ENCODE data around the gene PKNOX1.
"Not testable (repeated sequence)": the region's sequence is repeated elsewhere in the genome, so short reads cannot be mapped to it uniquely, and the experiment has no call there.

PKNOX1 gene

DNA sequence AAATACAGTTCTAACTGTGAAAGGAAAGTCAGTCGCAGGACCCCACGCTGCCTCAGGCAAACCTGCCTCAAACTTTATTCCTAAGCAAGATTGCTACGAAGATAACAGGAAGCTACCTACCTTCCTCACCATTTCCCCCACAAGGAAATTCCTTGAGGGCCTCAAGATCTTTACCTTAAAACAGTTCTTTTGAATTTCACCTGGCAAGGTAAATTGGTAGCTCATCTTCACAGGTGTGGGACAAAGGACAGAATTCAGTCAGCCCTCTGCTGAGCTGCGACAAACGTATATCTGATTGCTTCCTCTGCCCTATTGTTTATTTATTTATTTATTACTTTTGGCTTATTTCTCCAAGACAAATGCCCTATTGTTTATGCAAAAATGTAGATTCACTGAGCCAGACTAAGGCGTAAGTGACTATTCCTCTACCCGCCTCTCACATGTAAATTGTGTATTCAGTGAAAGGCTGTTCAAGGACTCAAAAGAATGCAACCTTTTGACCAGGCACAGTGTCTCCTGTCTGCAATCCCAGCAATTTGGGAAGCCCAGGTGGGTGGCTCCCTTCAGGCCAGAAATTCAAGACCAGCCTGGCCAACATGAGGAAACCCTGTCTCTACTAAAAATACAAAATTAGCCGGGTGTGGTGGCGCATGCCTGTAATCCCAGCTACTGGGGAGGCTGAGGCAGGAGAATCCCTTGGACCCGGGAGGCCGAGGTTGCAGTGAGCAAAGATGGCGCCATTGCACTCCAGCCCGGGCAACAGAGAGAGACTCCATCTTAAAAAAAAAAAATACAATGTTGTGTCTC lies 17.3 kb upstream of the PKNOX1 start:
- no peak for DNase-seq

DNA sequence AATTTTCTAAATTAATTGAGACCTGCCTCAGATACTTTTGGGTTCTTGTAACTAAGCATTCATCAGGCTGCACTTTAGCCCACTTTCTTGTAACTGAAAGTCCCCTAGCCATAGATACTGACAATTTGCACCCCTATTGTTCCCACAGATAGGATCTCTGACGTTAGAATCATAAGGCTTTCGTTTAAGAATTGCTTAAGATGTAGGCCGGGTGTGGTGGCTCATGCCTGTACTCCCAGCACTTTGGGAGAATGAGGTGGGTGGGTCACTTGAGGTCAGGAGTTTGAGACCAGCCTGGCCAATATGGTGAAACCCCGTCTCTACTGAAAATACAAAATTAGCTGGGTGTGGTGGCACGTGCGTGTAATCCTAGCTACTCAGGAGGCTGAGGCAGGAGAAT lies 16.2 kb upstream of the PKNOX1 start:
- not testable (repeated sequence) for DNase-seq

DNA sequence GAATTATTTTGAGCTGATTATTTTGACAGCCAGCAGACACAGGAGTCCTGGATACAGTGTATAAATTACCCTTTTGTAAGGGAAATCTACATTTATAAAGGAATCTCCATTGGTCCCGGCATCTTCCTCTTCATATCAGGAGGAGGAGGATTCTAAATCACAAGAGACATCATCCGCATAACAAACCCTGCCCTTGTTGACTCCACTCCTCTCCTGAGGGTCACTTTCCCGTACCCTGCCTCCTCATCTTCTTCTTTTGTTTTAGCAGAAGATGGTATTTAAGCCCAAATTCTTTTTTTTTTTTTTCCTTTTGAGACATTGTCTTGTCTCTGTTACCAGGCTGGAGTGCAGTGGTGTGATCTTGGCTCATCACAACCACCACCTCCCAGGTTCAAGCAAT lies 14.6 kb upstream of the PKNOX1 start:
- no peak for DNase-seq

GRCh38 chr21:42962380-42963007 lies 11.9 kb upstream of the PKNOX1 start:
- no peak for DNase-seq

- no peak for DNase-seq
Measured at GRCh38 chr21:42964086-42964485, 10.3 kb upstream of the PKNOX1 start.

DNA sequence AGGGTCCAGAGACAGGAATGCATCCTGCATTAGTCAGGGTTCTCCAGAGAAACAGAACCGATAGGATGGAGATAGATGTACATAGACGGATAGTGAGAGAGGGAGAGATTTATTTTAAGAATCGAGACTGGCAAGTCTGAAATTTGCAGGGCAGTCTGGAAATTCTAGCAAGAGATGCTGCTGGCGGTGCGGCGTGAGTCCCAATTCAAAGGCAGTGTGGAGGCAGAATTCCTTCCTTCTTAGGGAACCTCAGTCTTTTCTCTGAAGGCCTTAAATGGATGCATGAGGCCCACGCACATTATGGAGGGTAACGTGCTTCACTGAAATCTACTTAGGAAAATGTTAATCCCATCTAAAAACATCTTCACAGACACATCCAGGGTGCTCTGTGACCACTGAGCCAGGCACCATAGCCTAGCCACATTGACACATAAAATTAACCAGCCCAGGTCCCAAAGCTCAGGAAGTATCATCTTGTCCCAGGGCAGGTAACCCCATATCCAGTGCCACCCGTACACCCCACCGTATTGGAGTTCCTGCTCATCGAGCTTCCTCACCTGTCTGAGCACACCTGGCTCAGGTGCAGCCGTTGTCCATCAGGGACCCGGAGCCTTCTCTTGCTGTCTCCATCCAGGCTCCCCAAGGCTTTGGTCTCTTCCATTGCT lies 9.7 kb upstream of the PKNOX1 start:
- no peak for DNase-seq

DNA sequence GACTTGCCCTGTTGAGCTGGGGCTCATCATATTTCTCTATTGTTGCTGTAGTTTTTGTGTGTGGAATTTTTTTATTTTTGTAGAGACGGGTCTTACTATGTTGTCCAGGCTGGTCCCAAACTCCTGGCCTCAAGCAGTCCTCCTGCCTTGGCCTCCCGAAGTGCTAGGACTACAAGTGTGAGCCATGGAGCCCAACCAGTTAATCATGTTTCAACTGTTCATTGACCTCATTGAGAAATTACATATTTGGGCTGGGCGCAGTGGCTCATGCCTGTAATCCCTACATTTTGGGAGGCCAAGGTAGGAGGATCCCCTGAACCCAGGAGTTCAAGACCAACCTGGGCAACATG lies 9.2 kb upstream of the PKNOX1 start:
- no peak for DNase-seq

DNA sequence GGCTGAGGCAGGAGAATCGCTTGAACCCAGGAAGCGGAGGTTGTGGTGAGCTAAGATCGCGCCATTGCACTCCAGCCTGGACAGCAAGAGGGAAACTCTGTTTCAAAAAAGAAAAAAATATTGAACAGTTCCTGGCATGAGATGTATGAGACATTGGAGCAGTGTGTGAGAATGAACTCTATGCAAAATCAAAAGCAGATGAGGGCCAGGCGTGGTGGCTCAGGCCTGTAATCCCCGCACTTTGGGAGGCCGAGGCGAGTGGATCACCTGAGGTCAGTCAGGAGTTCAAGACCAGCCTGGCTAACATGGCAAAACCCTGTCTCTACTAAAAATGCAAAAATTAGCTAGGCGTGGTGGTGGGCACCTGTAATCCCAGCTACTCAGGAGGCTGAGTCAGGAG lies 6.7 kb upstream of the PKNOX1 start:
- DNase-seq, result not testable (repeated sequence)

DNA sequence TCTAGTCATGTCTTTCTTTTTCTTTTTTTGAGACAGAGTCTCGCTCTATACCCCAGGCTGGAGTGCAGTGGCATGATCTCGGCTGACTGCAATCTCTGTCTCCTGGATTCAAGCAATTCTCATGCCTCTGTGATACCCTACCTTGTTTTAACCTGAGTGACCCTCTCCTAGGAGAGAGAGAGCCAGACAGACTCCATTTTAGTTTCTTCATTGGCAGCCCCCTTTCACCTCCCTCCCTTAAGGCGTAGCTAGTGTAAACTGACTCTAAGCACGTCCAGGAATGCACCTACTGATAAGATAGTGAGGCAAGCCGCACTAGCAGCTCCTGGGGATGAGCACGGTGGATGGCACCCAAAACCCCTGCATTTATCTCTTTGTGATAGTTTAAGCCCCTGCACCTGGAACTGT lies 5.2 kb upstream of the PKNOX1 start:
- DNase-seq, result no peak

- DNase-seq, result no peak
Measured at GRCh38 chr21:42970946-42971653, 3.3 kb upstream of the PKNOX1 start.

- DNase-seq, result no peak
Measured at GRCh38 chr21:42971897-42972275, 2.5 kb upstream of the PKNOX1 start.

GRCh38 chr21:42973309-42973990 lies 912 bp upstream of the PKNOX1 start:
- DNase-seq, result no peak

DNA sequence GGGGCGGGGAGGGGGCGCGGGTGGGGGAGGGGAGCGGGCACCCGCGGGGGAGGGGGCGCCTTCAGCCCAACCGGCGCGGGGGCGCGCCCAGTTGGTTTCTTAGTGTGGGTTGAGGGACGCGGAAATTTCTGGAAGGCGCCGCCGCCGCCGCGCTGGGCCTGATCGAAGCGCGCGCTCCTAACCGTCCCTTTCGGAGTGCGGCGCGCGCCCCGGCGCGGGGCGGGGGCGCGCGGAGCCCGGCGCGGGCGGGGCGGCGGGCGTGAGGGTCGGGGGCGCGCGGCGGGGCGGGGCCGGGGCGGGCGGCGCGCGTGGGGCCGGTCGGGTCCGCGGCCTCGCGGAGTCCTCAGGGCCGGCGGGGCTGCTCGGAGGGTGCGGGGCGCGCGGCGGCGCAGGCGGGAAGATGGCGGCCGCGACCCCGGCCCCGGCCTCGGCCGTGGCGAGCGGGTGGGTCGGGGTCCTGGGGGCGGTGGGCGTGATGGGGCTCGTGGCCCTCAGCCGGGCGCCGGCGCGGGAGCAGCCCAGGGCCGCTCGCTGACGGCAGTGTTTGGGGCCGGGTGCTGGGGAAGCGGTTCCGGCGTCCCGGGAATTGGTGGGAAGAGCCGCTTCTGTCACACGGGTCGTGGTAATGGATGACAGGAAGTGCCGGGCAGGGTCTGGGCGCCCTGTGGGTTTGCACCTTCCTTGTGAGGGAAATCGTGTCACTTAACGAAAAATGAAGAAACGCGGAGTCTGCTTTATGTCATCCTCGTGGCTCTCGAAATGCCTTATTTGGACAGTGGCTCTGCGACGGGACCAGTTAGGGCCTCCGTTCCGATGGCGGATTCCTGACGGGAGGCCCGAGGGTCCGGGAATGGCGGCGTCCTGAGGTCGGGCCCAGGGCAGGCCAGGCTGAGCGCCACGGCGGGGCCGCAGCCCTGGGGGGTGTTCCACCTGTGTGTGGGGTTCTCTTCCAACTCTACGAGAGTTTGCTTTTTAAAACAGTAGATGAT lies 764 bp downstream of the PKNOX1 start:
- DNase-seq, result no peak

GRCh38 chr21:42975886-42976608 lies 1.7 kb downstream of the PKNOX1 start:
- DNase-seq, result no peak

GRCh38 chr21:42980312-42981213 lies 6.2 kb downstream of the PKNOX1 start:
- no peak for DNase-seq

DNA sequence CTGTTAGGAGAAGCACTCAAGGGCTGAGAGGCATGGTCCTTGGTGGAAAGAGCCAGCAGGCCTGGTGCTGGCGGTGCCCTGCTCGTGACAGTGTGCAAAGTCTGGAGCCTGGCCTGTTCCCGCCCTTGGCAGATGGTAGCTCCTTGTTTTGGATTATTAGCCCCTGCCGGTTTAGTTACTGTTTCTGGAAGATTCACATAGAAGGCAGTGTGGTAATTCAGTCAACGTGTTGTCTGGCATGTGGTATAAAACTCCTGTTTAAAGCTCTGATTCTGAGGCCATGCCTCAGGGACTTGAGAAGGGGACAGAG lies 6.8 kb downstream of the PKNOX1 start:
- no peak for DNase-seq

DNA sequence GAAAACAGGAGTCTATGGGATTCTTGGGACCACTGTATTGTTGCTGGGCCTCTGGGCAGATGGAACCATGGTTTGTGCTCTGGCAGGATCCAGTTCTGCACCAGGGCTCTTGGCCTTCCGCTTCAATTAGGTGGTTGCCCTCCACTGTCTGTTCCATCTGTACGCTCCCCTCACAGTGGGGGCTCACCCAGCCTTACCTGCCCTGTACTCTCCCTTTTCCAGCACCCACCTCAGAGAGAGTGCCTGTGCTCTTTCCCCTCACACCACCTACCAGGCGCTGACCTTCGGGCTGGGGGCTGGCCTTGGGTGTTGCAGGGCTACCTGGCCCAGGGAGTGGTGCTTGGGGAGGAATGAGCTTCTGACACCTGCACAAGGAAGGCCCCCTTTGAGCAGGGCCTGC lies 7.5 kb downstream of the PKNOX1 start:
- DNase-seq, result no peak

DNA sequence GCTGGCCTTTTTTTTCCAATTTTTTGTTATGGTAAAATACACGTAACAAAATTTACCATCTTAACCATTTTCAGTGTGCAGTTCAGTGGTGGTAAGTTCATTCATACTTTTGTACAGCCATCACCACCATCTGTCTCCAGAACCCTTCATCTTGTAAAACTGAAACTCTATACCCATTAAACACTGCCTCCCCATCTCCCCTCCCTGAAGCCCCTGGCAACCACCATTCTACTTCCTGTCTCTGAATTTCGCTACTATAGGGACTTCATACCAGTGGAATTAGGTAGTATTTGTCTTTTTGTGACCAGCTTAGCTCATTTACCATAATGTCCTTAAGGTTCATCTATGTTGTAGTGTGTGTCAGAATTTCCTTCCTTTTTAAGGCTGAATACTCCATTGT lies 8.7 kb downstream of the PKNOX1 start:
- DNase-seq, result no peak

DNA sequence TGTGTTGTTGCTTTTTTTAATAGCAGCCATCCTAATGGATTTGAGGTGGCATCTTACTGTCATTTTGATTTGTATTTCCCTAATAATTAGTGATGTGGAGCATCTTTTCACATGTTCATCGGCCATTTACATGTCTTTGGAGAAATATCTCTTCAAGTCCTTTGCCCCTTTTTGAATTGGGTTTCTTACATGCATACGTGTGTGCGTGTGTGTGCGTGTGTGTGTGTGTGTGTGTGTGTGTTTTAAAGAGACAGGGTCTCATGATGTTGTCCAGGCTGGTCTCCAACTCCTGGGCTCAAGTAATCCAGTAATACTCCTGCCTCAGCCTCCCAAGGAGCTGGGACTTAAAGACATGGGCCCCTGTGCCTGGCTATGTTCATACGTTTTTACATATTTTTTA lies 9.5 kb downstream of the PKNOX1 start:
- DNase-seq, result no peak

GRCh38 chr21:42986125-42986783 lies 11.9 kb downstream of the PKNOX1 start:
- DNase-seq, result no peak
